Type B pancreatic cell (in vitro differentiated cells): ENCODE results near the gene ANO8. TPM values are rescaled to one million over a fixed set of nuclear protein-coding genes. Genes with fewer than 3 reads are reported as not detected.
A peak's percentile ranks its signal among the peaks of the same experiment; 100 is the strongest.

Source experiments
- DNase-seq: peaks from one replicate; pipeline ENCODE4 v3.0.0; 2021; ENCODE audit warnings: mixed read lengths; ENCODE audit not compliant: unreplicated experiment; ENCODE audit errors: extremely low spot score
- H3K27ac Mint-ChIP-seq: 2 replicates; pipeline ENCODE4 v1.8.0; 2021; ENCODE audit warnings: mild to moderate bottlenecking, mixed read lengths
- H3K27me3 Mint-ChIP-seq: 2 replicates; pipeline ENCODE4 v1.8.0; 2021; ENCODE audit warnings: mixed read lengths
- H3K36me3 Mint-ChIP-seq: 2 replicates; pipeline ENCODE4 v1.8.0; 2021; ENCODE audit warnings: mixed read lengths
- H3K4me1 Mint-ChIP-seq: one replicate; pipeline ENCODE4 v1.8.0; 2021; ENCODE audit warnings: mixed read lengths; ENCODE audit not compliant: unreplicated experiment
- H3K4me3 Mint-ChIP-seq: 2 replicates; pipeline ENCODE4 v1.8.0; 2021; ENCODE audit warnings: mild to moderate bottlenecking, mixed read lengths
- H3K9me3 Mint-ChIP-seq: 2 replicates; pipeline ENCODE4 v1.8.0; 2021; ENCODE audit warnings: mixed read lengths
- total RNA-seq: library from RNA; stranded (reverse); gene quantifications from 2 replicates; pipeline ENCODE4 v1.2.1, GENCODE V29; 2021; ENCODE audit warnings: low replicate concordance
- TF ChIP-seq, protein P1 (sequence below): fragments of 200-600 bp; sonication (generic); conservative IDR thresholded peaks from 2 replicates; pipeline ENCODE4 v1.5.0; 2021; ENCODE audit warnings: antibody characterized with exemption, mild to moderate bottlenecking

Gene ANO8
- total RNA-seq, 1 donor from 2014 or later, result 38.4 TPM

DNA sequence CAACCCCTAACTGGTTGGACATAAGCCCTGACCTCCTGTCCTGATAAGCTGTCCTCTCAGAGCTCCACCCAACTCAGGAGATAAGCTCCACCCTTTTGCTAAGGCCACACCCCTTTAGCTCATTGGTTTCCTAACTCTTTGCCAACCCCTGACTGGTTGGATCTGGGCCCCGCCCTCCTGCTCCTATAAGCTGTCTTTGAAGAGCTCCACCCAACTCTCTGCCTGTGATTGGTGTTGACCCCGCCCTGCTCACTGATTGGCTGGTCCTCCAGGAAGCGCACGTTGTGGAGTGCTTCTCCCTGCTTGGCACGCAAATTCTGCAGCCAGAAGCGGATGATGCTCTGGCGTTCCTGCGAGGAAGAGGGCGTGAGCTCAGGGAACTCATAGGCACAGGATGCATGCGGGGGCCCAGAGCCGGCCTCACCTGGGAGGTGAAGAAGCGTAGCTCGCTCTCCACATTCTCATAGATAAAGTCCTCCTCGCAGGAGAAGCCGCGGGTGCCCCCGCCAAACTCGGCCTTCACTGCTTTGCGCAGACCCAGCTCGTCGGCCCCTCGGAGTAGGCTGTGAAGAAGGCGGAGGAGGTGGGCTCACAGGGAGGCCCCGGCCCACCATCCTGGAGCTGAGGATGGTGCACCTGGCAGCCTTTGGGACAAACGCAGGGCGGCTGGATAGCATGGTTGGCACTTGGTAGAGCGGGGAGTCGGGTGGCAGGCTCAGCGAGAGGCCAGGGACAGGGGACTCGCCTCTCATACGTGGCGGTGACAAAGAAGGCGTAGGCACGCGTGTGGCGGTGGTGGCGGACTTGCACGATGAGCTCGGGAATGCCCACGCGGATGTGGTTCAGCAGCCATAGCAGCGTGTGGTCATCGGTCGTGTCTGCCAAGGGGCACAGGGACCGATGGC, 1.7 kb downstream of the ANO8 start:
- Mint-ChIP-seq H3K27me3 (peaks cover 10% of the 10 kb centered on the region), H3K4me1 (peaks cover 16% of the 10 kb centered on the region), H3K27ac (peak overlapping the region; percentile 53), H3K9me3 (no peaks in the 10 kb centered on the region), H3K4me3 (peak overlapping the region; percentile 67), H3K36me3 (peaks cover 9% of the 10 kb centered on the region)
- DNase-seq, result no peak
- TF ChIP-seq, protein P1, sequence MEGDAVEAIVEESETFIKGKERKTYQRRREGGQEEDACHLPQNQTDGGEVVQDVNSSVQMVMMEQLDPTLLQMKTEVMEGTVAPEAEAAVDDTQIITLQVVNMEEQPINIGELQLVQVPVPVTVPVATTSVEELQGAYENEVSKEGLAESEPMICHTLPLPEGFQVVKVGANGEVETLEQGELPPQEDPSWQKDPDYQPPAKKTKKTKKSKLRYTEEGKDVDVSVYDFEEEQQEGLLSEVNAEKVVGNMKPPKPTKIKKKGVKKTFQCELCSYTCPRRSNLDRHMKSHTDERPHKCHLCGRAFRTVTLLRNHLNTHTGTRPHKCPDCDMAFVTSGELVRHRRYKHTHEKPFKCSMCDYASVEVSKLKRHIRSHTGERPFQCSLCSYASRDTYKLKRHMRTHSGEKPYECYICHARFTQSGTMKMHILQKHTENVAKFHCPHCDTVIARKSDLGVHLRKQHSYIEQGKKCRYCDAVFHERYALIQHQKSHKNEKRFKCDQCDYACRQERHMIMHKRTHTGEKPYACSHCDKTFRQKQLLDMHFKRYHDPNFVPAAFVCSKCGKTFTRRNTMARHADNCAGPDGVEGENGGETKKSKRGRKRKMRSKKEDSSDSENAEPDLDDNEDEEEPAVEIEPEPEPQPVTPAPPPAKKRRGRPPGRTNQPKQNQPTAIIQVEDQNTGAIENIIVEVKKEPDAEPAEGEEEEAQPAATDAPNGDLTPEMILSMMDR, result no peak

DNA sequence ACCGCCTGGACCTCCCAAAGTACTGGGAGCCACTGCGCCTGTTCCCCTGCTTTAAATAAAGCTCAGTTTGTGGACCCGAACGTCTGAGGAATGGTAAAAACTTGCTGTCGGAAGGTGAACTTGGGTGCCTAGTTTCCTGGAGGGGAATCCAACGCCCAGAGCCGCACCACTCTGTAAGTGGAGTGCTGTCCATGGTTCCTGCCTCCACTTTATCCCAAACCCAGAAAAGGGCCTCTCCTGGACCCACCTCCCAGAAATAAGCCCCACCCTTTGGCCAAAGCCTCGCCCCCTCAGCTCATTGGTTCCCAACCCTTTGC, 2.3 kb downstream of the ANO8 start:
- Mint-ChIP-seq H3K27me3 (peaks cover 13% of the 10 kb centered on the region), H3K27ac (peak overlapping the region; percentile 53), H3K9me3 (no peaks in the 10 kb centered on the region), H3K4me1 (peaks cover 19% of the 10 kb centered on the region), H3K36me3 (peaks cover 9% of the 10 kb centered on the region), H3K4me3 (peak overlapping the region; percentile 67)
- TF ChIP-seq, protein P1, result no peak
- DNase-seq, result no peak

DNA sequence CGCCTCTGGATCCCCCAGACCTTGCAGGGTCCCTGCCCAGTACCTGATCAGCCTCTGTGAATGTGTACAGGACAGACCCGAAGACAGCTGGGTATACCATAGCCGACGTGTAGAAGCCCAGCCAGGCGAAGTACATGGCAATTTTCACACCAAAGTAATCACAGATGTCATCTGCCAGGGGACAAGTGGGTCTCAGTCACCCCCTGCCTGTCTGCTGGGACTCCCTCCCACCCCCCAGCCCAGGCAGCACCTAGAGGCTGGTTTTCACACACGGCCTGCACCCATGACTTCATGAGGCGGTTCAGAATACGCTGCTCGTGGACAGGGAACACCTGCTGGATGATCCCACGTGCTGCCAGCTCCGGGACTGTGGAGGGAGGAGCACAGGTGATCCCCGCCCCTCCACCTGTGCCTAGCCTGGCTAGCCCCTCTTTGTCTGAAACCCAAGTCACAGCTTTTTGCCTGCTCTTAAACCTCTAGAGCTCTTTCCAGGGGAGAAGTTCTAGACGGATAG, 3.6 kb downstream of the ANO8 start:
- TF ChIP-seq, protein P1, result no peak
- Mint-ChIP-seq H3K4me3 (peak overlapping the region; percentile 43), H3K27ac (peak overlapping the region; percentile 21), H3K36me3 (peaks cover 9% of the 10 kb centered on the region), H3K4me1 (peaks cover 16% of the 10 kb centered on the region), H3K9me3 (no peaks in the 10 kb centered on the region), H3K27me3 (peaks cover 13% of the 10 kb centered on the region)
- DNase-seq, result no peak

DNA sequence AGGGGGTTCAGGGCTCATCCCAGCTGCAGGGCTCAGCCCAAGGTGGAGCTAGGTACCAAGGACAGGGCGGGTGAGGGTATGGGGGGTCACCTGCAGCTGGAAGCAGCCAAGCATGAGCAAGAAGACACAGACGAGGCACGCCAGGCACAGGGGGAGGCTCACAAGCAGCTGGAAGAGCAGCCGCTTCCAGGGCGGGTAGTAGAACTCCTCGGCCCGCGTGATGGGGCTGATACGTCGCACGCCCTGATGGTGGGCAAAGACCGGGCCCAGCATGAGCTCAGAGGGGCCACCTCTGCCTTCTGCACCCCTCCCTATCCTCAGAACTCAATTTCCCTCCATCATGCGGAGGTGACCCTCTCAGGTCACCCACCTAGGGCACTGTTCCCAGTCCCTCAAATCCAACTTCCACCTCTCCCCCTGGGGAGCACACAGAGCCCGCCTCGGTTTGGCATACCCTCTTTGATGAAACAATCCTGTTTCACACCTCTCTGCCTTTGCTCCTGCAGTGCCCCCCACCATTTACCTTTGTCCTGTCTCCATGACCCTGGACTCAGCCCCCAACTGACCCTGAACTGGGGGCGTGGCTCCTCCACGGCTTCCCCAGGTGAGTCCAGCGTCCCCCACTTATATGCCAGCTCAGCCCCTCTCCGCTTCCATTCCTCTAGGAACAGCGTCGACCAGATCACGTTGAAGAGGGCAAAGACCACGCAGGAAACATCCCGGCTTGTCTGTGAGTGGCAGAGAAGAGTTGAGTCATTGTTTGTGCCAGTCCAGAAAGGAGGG, 4.2 kb downstream of the ANO8 start:
- DNase-seq, result no peak
- peaks cover 13% of the 10 kb centered on the region for H3K27me3 Mint-ChIP-seq

More for the DNA sequence above, 4.2 kb downstream of the ANO8 start:
- Mint-ChIP-seq H3K36me3 (peaks cover 9% of the 10 kb centered on the region), H3K9me3 (no peaks in the 10 kb centered on the region), H3K27ac (peak overlapping the region; percentile 11), H3K4me3 (peak overlapping the region; percentile 43), H3K4me1 (peaks cover 16% of the 10 kb centered on the region)
- TF ChIP-seq, protein P1, result no peak
